GM12891 (cell line): ENCODE results near the gene TUSC2.

Experiments
- POLR2A ChIP-seq: IDR thresholded peaks from 2 replicates; pipeline ENCODE4 v1.6.1; 2011; ENCODE audit warnings: low read depth, low read length, control low read depth
- POLR2AphosphoS5 ChIP-seq: IDR thresholded peaks from 2 replicates; pipeline ENCODE4 v1.6.1; 2011; ENCODE audit warnings: low read depth, low read length, control low read depth
- SPI1 ChIP-seq: IDR thresholded peaks from 2 replicates; pipeline ENCODE4 v1.6.1; 2011; ENCODE audit warnings: low read depth, low read length, control low read depth
- TAF1 ChIP-seq: IDR thresholded peaks from 2 replicates; pipeline ENCODE4 v1.6.1; 2011; ENCODE audit warnings: low read depth, low read length, control low read depth

GRCh38 chr3:50371133-50371685 lies 43.2 kb upstream of the TUSC2 start:
- TF ChIP-seq POLR2AphosphoS5: no peak
- TF ChIP-seq TAF1: no peak
- TF ChIP-seq POLR2A: no peak
- TF ChIP-seq SPI1: no peak
